ELR (cell line): ENCODE results near the gene GSG1.

Experiments
- DNase-seq: peaks from one replicate; pipeline ENCODE4 v3.0.0-alpha.2; 2015; ENCODE audit warnings: low read depth

GSG1 gene

GRCh38 chr12:13119826-13120225 lies 16.4 kb upstream of the GSG1 start:
- DNase-seq: no peak

GRCh38 chr12:13117029-13117428 lies 13.6 kb upstream of the GSG1 start:
- DNase-seq: no peak

- no peak for DNase-seq
Measured at GRCh38 chr12:13116259-13116658, 12.8 kb upstream of the GSG1 start.

- no peak for DNase-seq
Measured at GRCh38 chr12:13114251-13115052, 11.0 kb upstream of the GSG1 start.

GRCh38 chr12:13112968-13113367 lies 9.5 kb upstream of the GSG1 start:
- DNase-seq: no peak

GRCh38 chr12:13106666-13107065 lies 3.2 kb upstream of the GSG1 start:
- DNase-seq: no peak

GRCh38 chr12:13105781-13106180 lies 2.3 kb upstream of the GSG1 start:
- no peak for DNase-seq

- no peak for DNase-seq
Measured at GRCh38 chr12:13104409-13104808, 942 bp upstream of the GSG1 start.

GRCh38 chr12:13102461-13103195 lies 839 bp downstream of the GSG1 start:
- no peak for DNase-seq

GRCh38 chr12:13101821-13102375 lies 1.6 kb downstream of the GSG1 start:
- DNase-seq: peak; percentile 73

GRCh38 chr12:13100882-13101769 lies 2.3 kb downstream of the GSG1 start:
- DNase-seq: peak; percentile 97

- no peak for DNase-seq
Measured at GRCh38 chr12:13100605-13100881, 2.9 kb downstream of the GSG1 start.

GRCh38 chr12:13099844-13100604 lies 3.4 kb downstream of the GSG1 start:
- DNase-seq: peak; percentile 18

- DNase-seq: peak; percentile 49
Measured at GRCh38 chr12:13099066-13099843, 4.2 kb downstream of the GSG1 start.

- DNase-seq: peak; percentile 56
Measured at GRCh38 chr12:13097491-13098011, 5.9 kb downstream of the GSG1 start.

GRCh38 chr12:13095266-13095995 lies 8.0 kb downstream of the GSG1 start:
- DNase-seq: no peak

- peak; percentile 89 for DNase-seq
Measured at GRCh38 chr12:13094367-13094766, 9.1 kb downstream of the GSG1 start.

- no peak for DNase-seq
Measured at GRCh38 chr12:13093848-13094220, 9.6 kb downstream of the GSG1 start.

- DNase-seq: peak; percentile 85
Measured at GRCh38 chr12:13093191-13093847, 10.1 kb downstream of the GSG1 start.
